Stimulated activated CD4-positive, alpha-beta T cell treated with anti-CD3 and anti-CD28 coated beads, TNF-alpha, amount 100 ng/mL, for 1 hour (primary cell): ENCODE measurements around the gene PARP12.

Experiments
- DNase-seq, 3 donors: peaks; one replicate each; pipeline ENCODE4 v3.0.0-alpha.2; 2020; ENCODE audit warnings: low read depth in 3 of 3, low spot score in 1 of 3

PARP12 gene

GRCh38 chr7:139993169-139993568 lies 69.6 kb downstream of the PARP12 start:
- no peak for DNase-seq

- DNase-seq: no peak
Observed at GRCh38 chr7:139992353-139993044, 70.3 kb downstream of the PARP12 start.

- DNase-seq: no peak
Observed at GRCh38 chr7:139991911-139992310, 70.8 kb downstream of the PARP12 start.

- DNase-seq: no peak
Observed at GRCh38 chr7:139991269-139991666, 71.5 kb downstream of the PARP12 start.

GRCh38 chr7:139990571-139991268 lies 72.0 kb downstream of the PARP12 start:
- no peak for DNase-seq

- DNase-seq: no peak
Observed at GRCh38 chr7:139990142-139990535, 72.6 kb downstream of the PARP12 start.

- no peak for DNase-seq
Observed at GRCh38 chr7:139989366-139990141, 73.2 kb downstream of the PARP12 start.

- no peak for DNase-seq
Observed at GRCh38 chr7:139987691-139988516, 74.8 kb downstream of the PARP12 start.

GRCh38 chr7:139985811-139986210 lies 76.9 kb downstream of the PARP12 start:
- no peak for DNase-seq

GRCh38 chr7:139984642-139985539 lies 77.9 kb downstream of the PARP12 start:
- DNase-seq: no peak

- no peak for DNase-seq
Observed at GRCh38 chr7:139982927-139983920, 79.5 kb downstream of the PARP12 start.

GRCh38 chr7:139981511-139981895 lies 81.2 kb downstream of the PARP12 start:
- DNase-seq: no peak

GRCh38 chr7:139976838-139977656 lies 85.7 kb downstream of the PARP12 start:
- DNase-seq: no peak

- DNase-seq: no peak
Observed at GRCh38 chr7:139976055-139976837, 86.5 kb downstream of the PARP12 start.

- DNase-seq: no peak
Observed at GRCh38 chr7:139974179-139974811, 88.5 kb downstream of the PARP12 start.
